Esophagus squamous epithelium (tissue), 4 donors: ENCODE measurements around the gene SEC61G.

ENCODE experiments used
- POLR2A ChIP-seq, 4 donors: fragments of 450-650 bp; IDR thresholded peaks; one replicate each; pipeline ENCODE4 v1.6.1; 2017; ENCODE audit warnings: antibody characterized with exemption in 4 of 4, mild to moderate bottlenecking in 4 of 4, moderate library complexity in 3 of 4
- TF ChIP-seq, protein P1 (sequence below), 6 experiments: fragments of 450-650 bp in 4 of 6; fragments of 200-600 bp in 2 of 6; sonication (generic) in 2 of 6; IDR thresholded peaks; one replicate each; pipeline ENCODE4 v1.5.1; 2016 to 2019; ENCODE audit warnings: antibody characterized with exemption in 6 of 6, mild to moderate bottlenecking in 4 of 6, moderate library complexity in 4 of 6

DNA sequence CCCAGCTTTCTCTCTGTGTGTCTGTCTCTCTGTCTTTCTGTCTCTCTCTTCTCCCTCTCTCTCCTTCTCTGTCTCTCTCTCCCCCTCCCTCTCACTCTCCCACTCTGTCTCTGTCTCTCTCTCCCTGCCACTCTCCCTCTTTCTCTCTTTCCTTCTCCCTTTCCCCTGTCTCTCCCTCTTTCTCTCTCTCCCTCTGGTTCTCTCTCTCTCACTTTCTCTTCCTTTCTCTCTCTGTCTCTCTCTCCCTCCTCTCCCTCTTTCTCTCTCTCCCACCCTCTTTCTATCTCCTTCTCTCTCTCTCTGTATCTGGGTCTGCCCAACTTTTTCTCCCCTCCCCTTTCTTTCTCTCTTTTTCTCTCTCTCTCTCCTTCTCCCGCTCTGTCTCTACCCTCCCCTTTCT lies 36.5 kb downstream of the SEC61G start:
- no peak for TF ChIP-seq POLR2A (IDR thresholded peaks at IDR 0.05)
- TF ChIP-seq, protein P1, sequence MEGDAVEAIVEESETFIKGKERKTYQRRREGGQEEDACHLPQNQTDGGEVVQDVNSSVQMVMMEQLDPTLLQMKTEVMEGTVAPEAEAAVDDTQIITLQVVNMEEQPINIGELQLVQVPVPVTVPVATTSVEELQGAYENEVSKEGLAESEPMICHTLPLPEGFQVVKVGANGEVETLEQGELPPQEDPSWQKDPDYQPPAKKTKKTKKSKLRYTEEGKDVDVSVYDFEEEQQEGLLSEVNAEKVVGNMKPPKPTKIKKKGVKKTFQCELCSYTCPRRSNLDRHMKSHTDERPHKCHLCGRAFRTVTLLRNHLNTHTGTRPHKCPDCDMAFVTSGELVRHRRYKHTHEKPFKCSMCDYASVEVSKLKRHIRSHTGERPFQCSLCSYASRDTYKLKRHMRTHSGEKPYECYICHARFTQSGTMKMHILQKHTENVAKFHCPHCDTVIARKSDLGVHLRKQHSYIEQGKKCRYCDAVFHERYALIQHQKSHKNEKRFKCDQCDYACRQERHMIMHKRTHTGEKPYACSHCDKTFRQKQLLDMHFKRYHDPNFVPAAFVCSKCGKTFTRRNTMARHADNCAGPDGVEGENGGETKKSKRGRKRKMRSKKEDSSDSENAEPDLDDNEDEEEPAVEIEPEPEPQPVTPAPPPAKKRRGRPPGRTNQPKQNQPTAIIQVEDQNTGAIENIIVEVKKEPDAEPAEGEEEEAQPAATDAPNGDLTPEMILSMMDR (IDR thresholded peaks at IDR 0.05) = no peak
